HG02885 (cell line): ENCODE measurements around the gene ZNF236.

Experiments
- ATAC-seq: cut with Tn5 transposase; IDR thresholded peaks from one replicate; pipeline ENCODE4 v1.9.1; 2021; ENCODE audit warnings: mild to moderate bottlenecking; ENCODE audit not compliant: unreplicated experiment, poor library complexity

ZNF236 gene

GRCh38 chr18:76819411-76820136 is 2.8 kb upstream of the ZNF236 start:
- ATAC-seq: no peak

GRCh38 chr18:76821356-76821874 is 942 bp upstream of the ZNF236 start:
- peak; percentile 12 for ATAC-seq

GRCh38 chr18:76821875-76822505 is 367 bp upstream of the ZNF236 start:
- peak; percentile 43 for ATAC-seq

GRCh38 chr18:76823161-76823538 is 793 bp downstream of the ZNF236 start:
- ATAC-seq: no peak

DNA sequence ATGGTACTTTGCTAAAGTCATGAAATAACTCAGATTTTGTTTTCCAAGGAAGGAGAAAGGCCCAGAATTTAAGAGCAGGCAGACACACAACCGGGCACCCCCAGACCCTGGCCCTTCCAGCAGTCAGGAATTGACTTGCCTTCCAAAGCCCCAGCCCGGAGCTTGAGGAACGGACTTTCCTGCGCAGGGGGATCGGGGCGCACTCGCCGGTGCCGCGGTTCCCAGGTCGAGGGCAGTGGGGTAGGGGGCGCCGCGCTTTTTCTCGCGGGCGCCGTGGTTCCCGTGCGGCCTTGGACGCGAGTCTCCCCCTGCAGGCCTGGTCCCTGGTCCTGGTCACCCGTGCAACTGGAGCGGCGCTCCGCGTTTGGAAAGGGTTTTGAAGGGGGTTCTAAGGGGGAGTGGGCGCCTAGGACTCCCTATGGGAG is 1.2 kb downstream of the ZNF236 start:
- ATAC-seq: no peak

- ATAC-seq: no peak
Observed at GRCh38 chr18:76824145-76824676, 1.9 kb downstream of the ZNF236 start.

- no peak for ATAC-seq
Observed at GRCh38 chr18:76824754-76825153, 2.4 kb downstream of the ZNF236 start.

DNA sequence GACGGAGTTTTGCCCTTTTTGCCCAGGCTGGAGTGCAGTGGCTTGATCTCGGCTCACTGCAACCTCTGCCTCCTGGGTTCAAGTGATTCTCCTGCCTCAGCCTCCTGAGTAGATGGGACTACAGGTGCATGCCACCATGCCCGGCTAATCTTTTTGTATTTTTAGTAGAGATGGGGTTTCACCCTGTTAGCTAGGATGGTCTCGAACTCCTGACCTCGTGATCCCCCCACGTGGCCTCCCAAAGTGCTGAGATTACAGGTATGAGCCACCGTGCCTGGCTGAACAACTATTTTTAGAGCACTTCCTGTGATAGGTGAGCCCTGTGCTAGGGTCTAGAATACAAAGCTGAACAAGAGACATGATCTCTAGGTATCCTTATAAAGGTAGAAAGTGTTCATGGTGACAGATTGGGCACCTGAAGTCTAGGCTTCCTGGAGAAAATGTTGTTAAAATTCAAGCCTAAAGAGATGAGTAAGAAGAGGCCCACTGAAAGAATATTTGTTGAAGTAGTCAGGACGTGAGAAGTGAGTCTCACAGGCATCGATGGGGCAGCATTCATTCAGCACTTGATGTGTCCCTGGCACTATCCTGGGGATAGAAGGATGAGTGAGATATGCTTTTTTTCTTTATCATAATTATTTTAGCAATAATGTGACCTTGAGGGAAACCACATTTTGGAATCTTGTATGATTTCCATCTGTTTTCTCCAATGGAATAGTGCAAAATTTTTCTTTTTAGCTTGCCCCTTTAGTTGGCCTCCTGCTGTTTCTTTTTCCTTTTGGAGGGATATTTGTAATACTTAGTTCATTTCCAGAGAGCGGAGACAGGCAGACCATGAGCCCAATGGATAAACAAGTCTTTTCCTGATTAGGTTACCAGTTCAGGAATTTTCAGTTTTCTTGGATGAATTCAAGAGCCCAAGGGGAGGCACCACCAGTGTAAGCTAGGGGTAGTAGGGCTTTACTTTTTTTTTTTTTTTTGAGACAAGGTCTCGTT is 5.1 kb downstream of the ZNF236 start:
- no peak for ATAC-seq

- no peak for ATAC-seq
Observed at GRCh38 chr18:76834379-76834778, 12.0 kb downstream of the ZNF236 start.

GRCh38 chr18:76835380-76835779 is 13.0 kb downstream of the ZNF236 start:
- ATAC-seq: no peak

DNA sequence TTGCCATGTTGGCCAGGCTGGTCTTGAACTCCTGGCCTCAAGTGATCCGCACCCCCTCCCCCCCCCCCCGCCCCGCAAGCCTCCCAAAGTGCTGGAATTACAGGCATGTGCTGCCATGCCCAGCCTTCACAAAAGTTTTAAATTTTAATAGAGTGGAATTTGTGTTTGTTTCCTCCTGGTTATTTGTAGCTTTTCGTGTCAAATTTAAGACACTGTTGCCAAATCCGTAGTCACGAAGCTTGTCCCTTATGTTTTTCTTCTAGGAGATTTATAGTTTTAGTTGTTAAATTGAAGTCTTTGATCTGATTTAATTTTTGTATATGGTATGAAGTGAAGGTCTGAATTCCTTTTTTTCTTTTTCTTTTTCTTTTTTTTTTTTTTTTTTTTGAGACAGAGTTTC is 14.7 kb downstream of the ZNF236 start:
- no peak for ATAC-seq

DNA sequence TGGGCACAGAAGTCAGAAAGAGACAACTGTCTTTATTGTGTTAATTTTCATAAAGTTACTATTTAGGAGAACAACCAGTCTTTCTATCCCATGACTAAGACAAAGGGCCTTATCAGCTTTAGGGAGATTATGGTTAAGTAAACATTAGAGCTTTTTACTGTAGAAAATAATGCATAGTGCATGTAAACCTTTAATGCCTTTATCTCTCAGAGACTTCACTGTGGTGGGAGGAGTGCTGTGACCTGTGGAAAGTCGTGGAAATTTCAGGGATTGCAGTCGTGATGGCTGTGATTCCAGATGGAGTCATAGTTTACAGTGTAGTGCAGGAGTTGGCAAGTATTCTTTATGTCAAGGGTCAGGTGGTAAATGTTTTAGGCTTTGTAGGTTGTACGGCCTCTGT is 15.8 kb downstream of the ZNF236 start:
- ATAC-seq: no peak

- no peak for ATAC-seq
Observed at GRCh38 chr18:76839086-76839794, 16.9 kb downstream of the ZNF236 start.

DNA sequence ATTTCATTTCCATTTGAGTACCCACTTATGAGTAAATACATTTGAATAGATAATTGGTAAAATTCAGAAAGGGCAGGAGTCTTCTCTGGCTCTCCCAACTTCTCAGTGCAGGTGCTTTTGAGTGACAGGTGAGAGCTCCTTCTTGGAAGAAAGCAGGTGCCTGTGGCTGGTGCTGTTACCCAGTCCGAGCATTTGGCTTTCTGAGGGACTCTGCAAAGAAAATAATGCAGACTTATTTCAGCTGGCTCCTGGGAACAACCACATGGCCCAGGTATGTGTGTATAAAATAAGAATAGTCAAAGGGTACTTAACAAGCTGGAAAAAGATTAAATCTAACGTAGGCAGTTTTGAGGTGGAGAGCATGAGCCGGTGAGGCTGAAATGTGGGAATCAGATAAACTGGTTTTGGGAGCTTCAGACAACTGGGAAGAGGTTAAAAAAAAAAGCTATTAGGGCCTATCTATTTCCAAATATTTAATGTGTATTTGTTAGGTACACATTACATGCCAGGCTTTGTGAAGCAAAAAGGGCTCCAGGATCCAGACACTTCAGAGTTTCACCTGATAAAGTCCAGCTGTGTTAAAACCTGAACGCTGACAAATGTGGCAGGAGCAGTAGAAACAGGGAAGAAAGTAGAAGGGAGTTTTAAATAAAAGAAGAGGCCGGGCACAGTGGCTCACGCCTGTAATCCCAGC is 20.6 kb downstream of the ZNF236 start:
- no peak for ATAC-seq

GRCh38 chr18:76844144-76844543 is 21.8 kb downstream of the ZNF236 start:
- ATAC-seq: no peak

- ATAC-seq: no peak
Observed at GRCh38 chr18:76844742-76845477, 22.6 kb downstream of the ZNF236 start.

GRCh38 chr18:76846217-76846616 is 23.9 kb downstream of the ZNF236 start:
- no peak for ATAC-seq

DNA sequence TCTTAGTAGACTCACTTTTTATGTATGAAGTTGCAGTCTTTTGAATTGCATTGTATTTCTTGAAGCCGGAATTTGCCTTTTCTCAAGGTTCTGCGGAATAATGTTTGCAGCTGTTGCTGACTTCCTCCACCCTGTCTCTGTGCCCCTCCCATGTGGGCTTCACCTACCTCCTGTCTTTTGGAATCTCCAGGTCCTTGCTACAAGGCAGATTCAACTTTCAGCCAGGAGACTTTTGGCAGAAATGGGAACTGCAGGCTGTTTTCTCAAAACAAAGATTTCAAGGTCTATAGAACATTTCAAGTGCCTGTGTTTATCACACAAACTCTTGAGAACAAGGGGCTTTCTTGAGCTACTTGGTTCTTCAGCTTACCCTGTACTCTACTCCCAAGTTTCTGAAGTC is 25.6 kb downstream of the ZNF236 start:
- ATAC-seq: no peak

DNA sequence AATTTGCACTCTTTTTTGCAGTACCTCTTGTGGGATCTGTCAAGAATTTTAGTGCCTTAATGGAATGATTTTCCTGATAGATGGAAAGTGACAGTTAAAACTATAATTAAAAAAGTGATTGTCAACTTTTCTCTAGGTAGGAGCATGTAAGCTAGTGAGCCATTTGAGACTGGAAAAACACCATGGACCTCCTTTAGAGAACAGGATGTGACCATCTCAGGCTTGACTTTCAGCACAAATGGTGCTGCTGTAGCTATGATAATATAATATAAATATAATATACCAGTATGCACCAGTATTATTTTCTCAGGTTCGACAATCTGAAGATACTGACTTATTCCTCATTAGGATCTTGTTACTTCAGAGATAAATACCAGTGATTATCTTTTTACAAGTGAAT is 27.8 kb downstream of the ZNF236 start:
- ATAC-seq: no peak
